ENCODE results near the gene LAMC2.

LAMC2 gene

DNA sequence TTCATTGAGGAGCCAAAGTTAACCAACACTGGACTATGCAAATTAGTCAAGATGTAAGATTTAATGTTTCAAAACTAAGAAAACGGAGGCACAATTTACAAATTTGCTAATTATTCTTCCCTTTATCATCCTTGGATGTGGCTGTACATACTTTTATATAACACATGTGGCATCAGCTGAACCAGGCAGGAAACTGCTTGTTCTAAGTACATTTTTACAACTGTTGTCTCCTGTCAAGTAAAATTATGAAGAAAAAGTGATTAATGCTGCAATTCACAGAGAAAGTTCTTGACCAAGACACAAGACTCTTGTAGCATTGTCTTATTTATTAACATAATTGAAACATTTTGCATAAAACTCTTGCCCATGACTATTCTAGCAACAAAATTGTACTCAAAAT lies 61.9 kb downstream of the LAMC2 start:
- Histone ChIP-seq H2AFZ (ENCODE audit: low read depth, low read length) (no peak overlapping the region), H3K4me3 (ENCODE audit: low read length) (no peak overlapping the region), H3K27me3 (ENCODE audit: insufficient read depth, low read length) (no peaks in the 10 kb centered on the region), H3K36me3 (ENCODE audit: insufficient read depth, low read length) (no peaks in the 10 kb centered on the region), H3K4me1 (ENCODE audit: insufficient read depth, low read length) (peaks cover 4% of the 10 kb centered on the region), H3K9me3 (ENCODE audit: low read length) (peaks cover 9% of the 10 kb centered on the region)

GRCh38 chr1:183248989-183249691 lies 63.1 kb downstream of the LAMC2 start:
- Histone ChIP-seq H3K36me3 (ENCODE audit: insufficient read depth, low read length) (no peaks in the 10 kb centered on the region), H2AFZ (ENCODE audit: low read depth, low read length) (no peak overlapping the region), H3K9me3 (ENCODE audit: low read length) (peaks cover 9% of the 10 kb centered on the region), H3K4me1 (ENCODE audit: insufficient read depth, low read length) (peaks cover 4% of the 10 kb centered on the region), H3K27me3 (ENCODE audit: insufficient read depth, low read length) (no peaks in the 10 kb centered on the region), H3K4me3 (ENCODE audit: low read length) (no peak overlapping the region)

DNA sequence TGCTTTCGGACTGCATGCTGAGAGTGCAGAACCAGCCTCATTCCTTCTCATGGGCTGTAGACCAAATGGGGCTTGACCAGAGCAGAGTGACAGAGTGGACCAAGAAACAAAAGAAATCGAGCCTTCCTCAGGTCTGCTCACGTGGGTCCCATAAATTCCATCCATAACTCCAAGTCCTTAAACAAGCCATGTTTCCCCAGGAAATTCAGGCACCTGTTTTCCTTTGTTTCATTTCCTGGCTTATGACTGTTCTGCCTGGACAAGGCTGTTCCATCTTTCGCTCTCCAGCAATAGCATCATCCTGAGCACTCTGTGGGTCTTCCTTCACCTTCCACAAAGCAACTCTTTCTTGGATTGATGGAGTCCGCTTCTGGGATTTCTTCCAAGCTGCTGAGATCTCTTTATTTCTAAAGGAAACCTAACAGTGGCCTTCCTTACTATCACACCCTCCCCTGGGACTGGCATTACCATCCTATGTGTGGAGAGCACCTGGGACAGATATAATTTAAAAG lies 63.9 kb downstream of the LAMC2 start:
- peaks cover 12% of the 10 kb centered on the region for H3K9me3 ChIP-seq (ENCODE audit: low read length)
- no peaks in the 10 kb centered on the region for H3K36me3 ChIP-seq (ENCODE audit: insufficient read depth, low read length)
- no peaks in the 10 kb centered on the region for H3K27me3 ChIP-seq (ENCODE audit: insufficient read depth, low read length)
- H3K4me3 ChIP-seq (ENCODE audit: low read length): no peak overlapping the region
- H3K4me1 ChIP-seq (ENCODE audit: insufficient read depth, low read length): peaks cover 4% of the 10 kb centered on the region
- H2AFZ ChIP-seq (ENCODE audit: low read depth, low read length): no peak overlapping the region

DNA sequence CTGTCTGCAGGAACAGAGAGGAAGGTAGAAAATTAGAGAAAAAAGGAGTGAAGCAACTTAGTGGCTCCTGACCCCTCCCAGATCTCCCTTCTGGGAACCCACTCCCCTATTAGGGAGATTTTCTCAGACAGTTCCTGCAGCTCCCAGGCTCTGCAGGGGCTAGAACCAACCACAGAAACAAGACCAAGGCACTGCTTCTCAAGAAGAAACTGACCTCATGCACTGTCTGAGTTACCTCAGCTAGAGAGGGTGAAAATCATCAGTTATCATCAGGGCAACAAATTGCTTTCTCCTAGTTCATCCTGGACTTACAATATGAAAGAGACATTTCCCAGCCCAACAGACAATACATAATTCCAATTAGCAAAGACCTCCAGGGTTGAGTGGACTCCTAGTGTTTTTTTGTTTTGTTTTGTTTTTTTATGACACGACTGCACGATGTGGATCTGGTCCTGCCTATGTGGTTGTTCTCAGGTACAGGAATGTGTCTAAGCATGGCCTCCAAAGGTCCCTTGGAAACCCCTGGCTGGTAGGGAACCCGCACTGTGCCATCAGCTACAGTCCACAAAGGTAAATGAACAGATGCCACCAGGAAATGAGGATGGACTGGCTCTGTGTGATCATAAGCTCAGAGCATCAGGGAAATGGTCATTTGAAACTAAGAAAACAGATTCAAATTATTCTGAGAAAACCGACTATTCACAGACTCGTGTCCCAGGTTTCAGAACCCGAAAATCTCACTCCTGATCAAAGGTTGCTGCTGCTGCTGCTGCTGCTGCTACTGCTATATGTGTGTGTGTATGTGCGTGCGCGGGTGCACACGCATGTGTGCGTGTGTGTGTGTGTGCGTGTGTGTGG lies 65.3 kb downstream of the LAMC2 start:
- H3K4me3 ChIP-seq (ENCODE audit: low read length): no peak overlapping the region

DNA sequence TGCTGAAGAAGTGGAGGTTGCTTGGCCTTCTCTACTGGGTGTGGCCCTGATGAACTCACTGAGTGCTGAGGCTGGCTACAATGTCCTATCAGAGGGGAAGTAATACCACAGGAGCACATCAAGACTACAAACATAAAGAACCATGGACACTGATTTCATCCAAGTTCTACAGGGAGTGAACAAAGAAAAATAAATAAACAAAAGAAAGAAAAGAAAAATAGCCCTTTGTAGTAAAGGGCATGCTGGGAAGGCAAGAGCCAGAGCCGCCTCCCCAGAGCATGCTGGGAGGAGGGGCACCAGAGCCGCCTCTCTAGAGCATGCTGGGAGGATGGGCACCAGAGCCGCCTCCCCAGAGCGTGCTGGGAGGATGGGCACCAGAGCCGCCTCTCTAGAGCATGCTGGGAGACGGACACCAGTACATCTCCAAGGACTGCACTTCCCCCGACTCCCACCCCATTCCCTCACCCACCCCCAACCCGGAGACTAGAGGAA lies 65.9 kb downstream of the LAMC2 start:
- Histone ChIP-seq H3K4me1 (ENCODE audit: insufficient read depth, low read length) (no peaks in the 10 kb centered on the region), H3K9me3 (ENCODE audit: low read length) (peaks cover 12% of the 10 kb centered on the region), H3K27me3 (ENCODE audit: insufficient read depth, low read length) (no peaks in the 10 kb centered on the region), H3K4me3 (ENCODE audit: low read length) (no peak overlapping the region), H3K36me3 (ENCODE audit: insufficient read depth, low read length) (no peaks in the 10 kb centered on the region), H2AFZ (ENCODE audit: low read depth, low read length) (no peak overlapping the region)

More for the DNA sequence above, 65.3 kb downstream of the LAMC2 start:
- Histone ChIP-seq H3K9me3 (ENCODE audit: low read length) (peaks cover 12% of the 10 kb centered on the region), H3K4me1 (ENCODE audit: insufficient read depth, low read length) (no peaks in the 10 kb centered on the region), H3K36me3 (ENCODE audit: insufficient read depth, low read length) (no peaks in the 10 kb centered on the region), H3K27me3 (ENCODE audit: insufficient read depth, low read length) (no peaks in the 10 kb centered on the region), H2AFZ (ENCODE audit: low read depth, low read length) (no peak overlapping the region)

GRCh38 chr1:183255073-183255472 lies 69.0 kb downstream of the LAMC2 start:
- H3K9me3 ChIP-seq (ENCODE audit: low read length): peaks cover 6% of the 10 kb centered on the region
- no peak overlapping the region for H2AFZ ChIP-seq (ENCODE audit: low read depth, low read length)
- H3K4me3 ChIP-seq (ENCODE audit: low read length): no peak overlapping the region
- H3K36me3 ChIP-seq (ENCODE audit: insufficient read depth, low read length): no peaks in the 10 kb centered on the region
- no peaks in the 10 kb centered on the region for H3K27me3 ChIP-seq (ENCODE audit: insufficient read depth, low read length)
- no peaks in the 10 kb centered on the region for H3K4me1 ChIP-seq (ENCODE audit: insufficient read depth, low read length)

- Histone ChIP-seq H3K9me3 (ENCODE audit: low read length) (no peaks in the 10 kb centered on the region), H3K4me3 (ENCODE audit: low read length) (no peak overlapping the region), H3K4me1 (ENCODE audit: insufficient read depth, low read length) (no peaks in the 10 kb centered on the region), H3K36me3 (ENCODE audit: insufficient read depth, low read length) (no peaks in the 10 kb centered on the region), H3K27me3 (ENCODE audit: insufficient read depth, low read length) (no peaks in the 10 kb centered on the region), H2AFZ (ENCODE audit: low read depth, low read length) (no peak overlapping the region)
Measured at GRCh38 chr1:183259924-183260323, 73.9 kb downstream of the LAMC2 start.

GRCh38 chr1:183262628-183263200 lies 76.7 kb downstream of the LAMC2 start:
- Histone ChIP-seq H2AFZ (ENCODE audit: low read depth, low read length) (no peak overlapping the region), H3K36me3 (ENCODE audit: insufficient read depth, low read length) (no peaks in the 10 kb centered on the region), H3K27me3 (ENCODE audit: insufficient read depth, low read length) (no peaks in the 10 kb centered on the region), H3K4me3 (ENCODE audit: low read length) (no peak overlapping the region), H3K9me3 (ENCODE audit: low read length) (no peaks in the 10 kb centered on the region), H3K4me1 (ENCODE audit: insufficient read depth, low read length) (no peaks in the 10 kb centered on the region)

DNA sequence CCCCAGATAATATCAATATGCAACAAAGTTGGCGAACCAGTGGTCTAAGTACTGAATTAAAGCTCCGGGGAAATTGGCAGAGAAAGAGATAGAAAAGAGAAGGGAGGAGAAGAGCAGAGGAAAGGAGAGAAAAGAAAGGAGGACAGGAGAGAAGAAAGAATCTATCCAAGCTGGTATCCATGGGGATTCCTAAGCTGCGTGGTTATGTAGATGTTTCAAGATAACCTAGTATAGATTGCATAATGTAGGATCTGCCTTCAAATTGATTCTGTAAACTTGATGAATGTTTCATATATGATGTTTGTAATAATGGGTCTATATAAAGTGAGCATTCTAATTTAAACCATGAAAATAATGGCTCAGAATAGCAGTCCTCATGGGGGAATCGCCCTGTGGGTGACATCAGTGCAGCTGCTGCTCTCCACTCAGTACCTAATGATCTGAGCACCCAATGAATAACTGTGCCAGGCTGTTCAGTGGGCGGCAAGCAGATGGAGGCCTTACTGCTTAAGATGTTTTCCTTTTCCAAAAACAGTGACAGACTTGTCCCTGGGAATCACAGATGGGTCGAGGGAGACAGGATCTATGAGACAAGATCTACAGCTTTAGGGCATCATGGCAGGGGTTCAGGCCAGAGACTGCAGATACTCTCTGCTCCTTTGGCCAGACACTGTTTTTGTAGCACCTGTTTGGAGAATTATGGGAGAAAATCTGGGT lies 78.0 kb downstream of the LAMC2 start:
- Histone ChIP-seq H3K27me3 (ENCODE audit: insufficient read depth, low read length) (no peaks in the 10 kb centered on the region), H3K9me3 (ENCODE audit: low read length) (no peaks in the 10 kb centered on the region), H3K4me1 (ENCODE audit: insufficient read depth, low read length) (no peaks in the 10 kb centered on the region), H3K36me3 (ENCODE audit: insufficient read depth, low read length) (no peaks in the 10 kb centered on the region), H3K4me3 (ENCODE audit: low read length) (no peak overlapping the region), H2AFZ (ENCODE audit: low read depth, low read length) (no peak overlapping the region)

- Histone ChIP-seq H3K4me3 (ENCODE audit: low read length) (no peak overlapping the region), H3K9me3 (ENCODE audit: low read length) (no peaks in the 10 kb centered on the region), H2AFZ (ENCODE audit: low read depth, low read length) (no peak overlapping the region), H3K4me1 (ENCODE audit: insufficient read depth, low read length) (no peaks in the 10 kb centered on the region), H3K27me3 (ENCODE audit: insufficient read depth, low read length) (no peaks in the 10 kb centered on the region), H3K36me3 (ENCODE audit: insufficient read depth, low read length) (no peaks in the 10 kb centered on the region)
Measured at GRCh38 chr1:183267646-183268431, 81.8 kb downstream of the LAMC2 start.

DNA sequence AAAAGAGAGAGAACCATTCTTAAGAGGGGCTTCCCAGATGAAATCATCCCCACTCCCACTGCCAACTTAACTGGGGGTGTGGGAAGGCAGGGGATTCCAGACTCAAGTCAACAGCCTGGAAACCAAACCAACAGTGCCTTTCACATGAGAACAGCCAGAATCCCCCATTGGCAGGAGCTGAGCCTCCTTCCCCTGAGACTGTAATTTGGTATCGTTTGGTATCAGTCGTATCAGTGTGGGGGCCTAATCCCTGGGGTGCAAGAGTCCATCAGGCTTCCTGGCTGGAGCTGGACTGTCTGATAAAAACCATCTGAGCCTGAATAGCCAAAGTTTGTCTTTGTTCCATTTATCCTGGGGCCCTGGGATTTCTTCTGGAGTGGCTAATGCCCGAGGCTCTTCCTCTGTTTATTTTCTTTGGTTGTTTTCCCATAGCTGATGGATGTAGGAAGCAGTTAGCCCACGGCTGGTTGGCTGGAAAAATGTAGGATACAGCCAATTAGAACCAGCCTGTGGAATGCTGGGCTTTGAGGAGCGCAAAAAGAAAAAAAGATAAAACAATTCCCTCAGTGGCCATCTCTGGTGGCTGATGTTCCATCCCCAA lies 84.6 kb downstream of the LAMC2 start:
- Histone ChIP-seq H3K9me3 (ENCODE audit: low read length) (no peaks in the 10 kb centered on the region), H3K36me3 (ENCODE audit: insufficient read depth, low read length) (no peaks in the 10 kb centered on the region), H3K27me3 (ENCODE audit: insufficient read depth, low read length) (no peaks in the 10 kb centered on the region), H2AFZ (ENCODE audit: low read depth, low read length) (no peak overlapping the region), H3K4me3 (ENCODE audit: low read length) (no peak overlapping the region), H3K4me1 (ENCODE audit: insufficient read depth, low read length) (no peaks in the 10 kb centered on the region)

DNA sequence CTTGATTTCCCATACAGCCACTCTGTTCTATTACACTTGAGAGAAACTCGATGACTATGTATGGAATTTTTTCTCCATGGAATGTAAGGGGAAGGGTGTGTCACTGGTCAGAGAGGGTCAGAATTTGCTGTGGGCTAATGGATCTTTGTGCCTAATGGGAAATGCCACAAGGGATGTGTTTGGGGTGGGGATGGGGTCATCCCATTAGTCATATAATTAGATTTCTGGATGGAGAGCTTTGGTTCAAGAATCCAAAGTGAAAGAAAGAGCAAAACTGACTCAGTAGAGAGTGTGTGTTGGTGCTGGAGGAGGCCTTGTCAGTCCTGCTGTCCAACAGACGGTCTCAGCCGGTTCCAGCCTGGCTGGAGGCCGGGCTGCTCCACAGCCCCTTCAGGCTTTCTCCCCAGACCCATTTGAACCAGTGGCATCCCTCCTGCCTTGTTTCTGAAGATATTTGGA lies 86.4 kb downstream of the LAMC2 start:
- H3K27me3 ChIP-seq (ENCODE audit: insufficient read depth, low read length): no peaks in the 10 kb centered on the region
- H3K9me3 ChIP-seq (ENCODE audit: low read length): no peaks in the 10 kb centered on the region
- H3K36me3 ChIP-seq (ENCODE audit: insufficient read depth, low read length): no peaks in the 10 kb centered on the region
- H3K4me3 ChIP-seq (ENCODE audit: low read length): no peak overlapping the region
- no peaks in the 10 kb centered on the region for H3K4me1 ChIP-seq (ENCODE audit: insufficient read depth, low read length)
- H2AFZ ChIP-seq (ENCODE audit: low read depth, low read length): no peak overlapping the region
